Uterus (tissue), 2 donors: ENCODE results near the gene GRHL3.

Experiments
- CTCF ChIP-seq, 4 experiments: fragments of 200-600 bp in 2 of 4; fragments of 450-650 bp in 2 of 4; sonication (generic) in 2 of 4; IDR thresholded peaks; one replicate each; pipeline ENCODE4 v1.5.1; 2016 to 2019; ENCODE audit warnings: antibody characterized with exemption in 4 of 4, mild to moderate bottlenecking in 2 of 4, moderate library complexity in 1 of 4
- POLR2A ChIP-seq, 2 donors: fragments of 450-650 bp; IDR thresholded peaks; one replicate each; pipeline ENCODE4 v1.6.1; 2016; ENCODE audit warnings: antibody characterized with exemption in 2 of 2, mild to moderate bottlenecking in 1 of 2, moderate library complexity in 1 of 2

DNA sequence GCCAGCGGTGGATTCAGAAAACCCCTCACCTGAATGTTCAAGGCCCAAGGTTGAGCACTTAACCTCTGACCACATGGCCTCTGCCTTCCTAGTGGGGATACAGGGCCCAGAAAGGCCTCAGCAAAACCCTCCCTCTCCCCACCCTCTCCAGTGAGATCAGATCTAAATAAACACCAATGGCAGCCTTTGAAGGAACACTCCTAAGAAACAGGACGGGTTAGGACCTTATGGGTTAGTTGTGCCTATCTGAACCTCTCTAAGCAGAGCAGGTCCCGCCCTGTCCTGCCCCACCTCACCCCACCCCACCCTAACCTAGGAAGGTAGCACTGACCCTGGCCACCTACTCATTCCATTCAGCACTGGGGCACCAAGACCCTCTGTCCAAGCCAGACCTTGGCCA, 7.9 kb upstream of the GRHL3 start:
- TF ChIP-seq CTCF (IDR thresholded peaks at IDR 0.05) (no peak), POLR2A (IDR thresholded peaks at IDR 0.05) (no peak)
